Measurements from ENCODE around the gene NOX1.

NOX1 gene

GRCh38 chrX:100874325-100874724 lies at the start of gene NOX1:
Gene NOX1, minus strand, starts transcription at chrX:100874359. Its CDS starts 220 bp downstream, at chrX:100874139.
- no peak for ATAC-seq

- no peak for ATAC-seq
Measured at GRCh38 chrX:100915562-100915961, 41.4 kb upstream of the NOX1 start.

- no peak for ATAC-seq
Measured at GRCh38 chrX:100913111-100913510, 39.0 kb upstream of the NOX1 start.

- no peak for ATAC-seq
Measured at GRCh38 chrX:100911731-100912130, 37.6 kb upstream of the NOX1 start.

GRCh38 chrX:100905620-100906019 lies 31.5 kb upstream of the NOX1 start:
- no peak for ATAC-seq

GRCh38 chrX:100904433-100904832 lies 30.3 kb upstream of the NOX1 start:
- ATAC-seq: no peak

- no peak for ATAC-seq
Measured at GRCh38 chrX:100895365-100896075, 21.4 kb upstream of the NOX1 start.

- no peak for ATAC-seq
Measured at GRCh38 chrX:100883654-100884053, 9.5 kb upstream of the NOX1 start.

- ATAC-seq: no peak
Measured at GRCh38 chrX:100880368-100880767, 6.2 kb upstream of the NOX1 start.

GRCh38 chrX:100871594-100872560 lies 2.3 kb downstream of the NOX1 start:
- no peak for ATAC-seq

- ATAC-seq: no peak
Measured at GRCh38 chrX:100870527-100870926, 3.6 kb downstream of the NOX1 start.

GRCh38 chrX:100868273-100868672 lies 5.9 kb downstream of the NOX1 start:
- no peak for ATAC-seq

- no peak for ATAC-seq
Measured at GRCh38 chrX:100864657-100865391, 9.3 kb downstream of the NOX1 start.

GRCh38 chrX:100863326-100863864 lies 10.8 kb downstream of the NOX1 start:
- ATAC-seq: no peak

- no peak for ATAC-seq
Measured at GRCh38 chrX:100852810-100853209, 21.3 kb downstream of the NOX1 start.

GRCh38 chrX:100850317-100850716 lies 23.8 kb downstream of the NOX1 start:
- ATAC-seq: no peak

- ATAC-seq: no peak
Measured at GRCh38 chrX:100831219-100831946, 42.8 kb downstream of the NOX1 start.

- ATAC-seq: peak in 1 of 2 donors; percentile 11
Measured at GRCh38 chrX:100830547-100830946, 43.6 kb downstream of the NOX1 start.

GRCh38 chrX:100830143-100830542 lies 44.0 kb downstream of the NOX1 start:
- peak; percentile 10 to 24 for ATAC-seq

GRCh38 chrX:100829730-100830129 lies 44.4 kb downstream of the NOX1 start:
- ATAC-seq: peak; percentile 86 to 89

GRCh38 chrX:100819837-100820666 lies 54.1 kb downstream of the NOX1 start, which contains the start of gene CSTF2:
Gene CSTF2, plus strand, starts transcription at chrX:100820391. Its CDS starts 26 bp downstream, at chrX:100820417.
- ATAC-seq: peak; percentile 98 to 99
